ENCODE data around the gene USP1.

- TF ChIP-seq CTCF (conservative IDR thresholded peaks at IDR 0.05; ENCODE audit: low read length) (no peak), EZH2phosphoT487 (IDR thresholded peaks at IDR 0.05; ENCODE audit: borderline replicate concordance, low read depth, low read length) (no peak)
These were observed 11.8 kb upstream of the USP1 start for GRCh38 chr1:62425041-62425440.
